ENCODE measurements around the gene GDE1.

- TF ChIP-seq CTCF (IDR thresholded peaks at IDR 0.05) (no peak), POLR2A (IDR thresholded peaks at IDR 0.05) (no peak), POLR2AphosphoS5 (IDR thresholded peaks at IDR 0.05; ENCODE audit: insufficient read depth in 1 of 2, low read depth in 1 of 2) (no peak)
These were observed 58.2 kb downstream of the GDE1 start for GRCh38 chr16:19463468-19464315.

All from vagina (tissue), 2 donors.